SH-SY5Y (cell line): ENCODE results near the gene GAGE12H.
"Not testable (repeated sequence)": the region's sequence is repeated elsewhere in the genome, so short reads cannot be mapped to it uniquely, and the experiment has no call there.

Experiments used
- GATA2 ChIP-seq: IDR thresholded peaks from 2 replicates; pipeline ENCODE4 v1.6.1; 2011; ENCODE audit warnings: mild to moderate bottlenecking, low read depth, low read length
- GATA3 ChIP-seq: IDR thresholded peaks from 2 replicates; pipeline ENCODE4 v1.6.1; 2011; ENCODE audit warnings: low read depth, mild to moderate bottlenecking, low read length, moderate library complexity

Gene GAGE12H, protein sequence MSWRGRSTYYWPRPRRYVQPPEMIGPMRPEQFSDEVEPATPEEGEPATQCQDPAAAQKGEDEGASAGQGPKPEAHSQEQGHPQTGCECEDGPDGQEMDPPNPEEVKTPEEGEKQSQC

DNA sequence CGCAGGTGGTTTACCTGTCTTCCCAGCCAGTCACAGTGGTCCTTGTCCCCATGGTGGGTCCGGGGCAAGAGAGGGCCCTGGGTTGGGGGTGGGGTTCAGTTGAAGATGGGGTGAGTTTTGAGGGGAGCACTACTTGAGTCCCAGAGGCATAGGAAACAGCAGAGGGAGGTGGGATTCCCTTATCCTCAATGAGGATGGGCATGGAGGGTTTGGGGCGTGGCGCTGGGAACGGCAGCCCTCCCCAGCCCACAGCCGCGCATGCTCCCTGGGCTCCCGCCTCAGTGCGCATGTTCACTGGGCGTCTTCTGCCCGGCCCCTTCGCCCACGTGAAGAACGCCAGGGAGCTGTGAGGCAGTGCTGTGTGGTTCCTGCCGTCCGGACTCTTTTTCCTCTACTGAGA, at the start of gene GAGE12H:
TSS of gene GAGE12H (plus strand) at position 301 of the 400 bp plus-strand sequence. CDS start 1,155 bp downstream, outside the sequence.
- TF ChIP-seq GATA3, GATA2: not testable (repeated sequence)

DNA sequence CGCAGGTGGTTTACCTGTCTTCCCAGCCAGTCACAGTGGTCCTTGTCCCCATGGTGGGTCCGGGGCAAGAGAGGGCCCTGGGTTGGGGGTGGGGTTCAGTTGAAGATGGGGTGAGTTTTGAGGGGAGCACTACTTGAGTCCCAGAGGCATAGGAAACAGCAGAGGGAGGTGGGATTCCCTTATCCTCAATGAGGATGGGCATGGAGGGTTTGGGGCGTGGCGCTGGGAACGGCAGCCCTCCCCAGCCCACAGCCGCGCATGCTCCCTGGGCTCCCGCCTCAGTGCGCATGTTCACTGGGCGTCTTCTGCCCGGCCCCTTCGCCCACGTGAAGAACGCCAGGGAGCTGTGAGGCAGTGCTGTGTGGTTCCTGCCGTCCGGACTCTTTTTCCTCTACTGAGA, 47.9 kb upstream of the GAGE12H start, which contains the start of gene GAGE12C:
TSS of gene GAGE12C (plus strand) at position 301 of the 400 bp plus-strand sequence. CDS start 1,155 bp downstream, outside the sequence.
- not testable (repeated sequence) for TF ChIP-seq GATA3, GATA2

DNA sequence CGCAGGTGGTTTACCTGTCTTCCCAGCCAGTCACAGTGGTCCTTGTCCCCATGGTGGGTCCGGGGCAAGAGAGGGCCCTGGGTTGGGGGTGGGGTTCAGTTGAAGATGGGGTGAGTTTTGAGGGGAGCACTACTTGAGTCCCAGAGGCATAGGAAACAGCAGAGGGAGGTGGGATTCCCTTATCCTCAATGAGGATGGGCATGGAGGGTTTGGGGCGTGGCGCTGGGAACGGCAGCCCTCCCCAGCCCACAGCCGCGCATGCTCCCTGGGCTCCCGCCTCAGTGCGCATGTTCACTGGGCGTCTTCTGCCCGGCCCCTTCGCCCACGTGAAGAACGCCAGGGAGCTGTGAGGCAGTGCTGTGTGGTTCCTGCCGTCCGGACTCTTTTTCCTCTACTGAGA, 38.3 kb upstream of the GAGE12H start, which contains the start of gene GAGE12D:
TSS of gene GAGE12D (plus strand) at position 301 of the 400 bp plus-strand sequence. CDS start 1,155 bp downstream, outside the sequence.
- TF ChIP-seq GATA2, GATA3: not testable (repeated sequence)

DNA sequence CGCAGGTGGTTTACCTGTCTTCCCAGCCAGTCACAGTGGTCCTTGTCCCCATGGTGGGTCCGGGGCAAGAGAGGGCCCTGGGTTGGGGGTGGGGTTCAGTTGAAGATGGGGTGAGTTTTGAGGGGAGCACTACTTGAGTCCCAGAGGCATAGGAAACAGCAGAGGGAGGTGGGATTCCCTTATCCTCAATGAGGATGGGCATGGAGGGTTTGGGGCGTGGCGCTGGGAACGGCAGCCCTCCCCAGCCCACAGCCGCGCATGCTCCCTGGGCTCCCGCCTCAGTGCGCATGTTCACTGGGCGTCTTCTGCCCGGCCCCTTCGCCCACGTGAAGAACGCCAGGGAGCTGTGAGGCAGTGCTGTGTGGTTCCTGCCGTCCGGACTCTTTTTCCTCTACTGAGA, 28.8 kb upstream of the GAGE12H start, which contains the start of gene GAGE12E:
TSS of gene GAGE12E (plus strand) at position 301 of the 400 bp plus-strand sequence. CDS start 1,155 bp downstream, outside the sequence.
- not testable (repeated sequence) for TF ChIP-seq GATA2, GATA3

DNA sequence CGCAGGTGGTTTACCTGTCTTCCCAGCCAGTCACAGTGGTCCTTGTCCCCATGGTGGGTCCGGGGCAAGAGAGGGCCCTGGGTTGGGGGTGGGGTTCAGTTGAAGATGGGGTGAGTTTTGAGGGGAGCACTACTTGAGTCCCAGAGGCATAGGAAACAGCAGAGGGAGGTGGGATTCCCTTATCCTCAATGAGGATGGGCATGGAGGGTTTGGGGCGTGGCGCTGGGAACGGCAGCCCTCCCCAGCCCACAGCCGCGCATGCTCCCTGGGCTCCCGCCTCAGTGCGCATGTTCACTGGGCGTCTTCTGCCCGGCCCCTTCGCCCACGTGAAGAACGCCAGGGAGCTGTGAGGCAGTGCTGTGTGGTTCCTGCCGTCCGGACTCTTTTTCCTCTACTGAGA, 19.2 kb upstream of the GAGE12H start, which contains the start of gene GAGE12F:
TSS of gene GAGE12F (plus strand) at position 301 of the 400 bp plus-strand sequence. CDS start 1,155 bp downstream, outside the sequence.
- not testable (repeated sequence) for TF ChIP-seq GATA3, GATA2

DNA sequence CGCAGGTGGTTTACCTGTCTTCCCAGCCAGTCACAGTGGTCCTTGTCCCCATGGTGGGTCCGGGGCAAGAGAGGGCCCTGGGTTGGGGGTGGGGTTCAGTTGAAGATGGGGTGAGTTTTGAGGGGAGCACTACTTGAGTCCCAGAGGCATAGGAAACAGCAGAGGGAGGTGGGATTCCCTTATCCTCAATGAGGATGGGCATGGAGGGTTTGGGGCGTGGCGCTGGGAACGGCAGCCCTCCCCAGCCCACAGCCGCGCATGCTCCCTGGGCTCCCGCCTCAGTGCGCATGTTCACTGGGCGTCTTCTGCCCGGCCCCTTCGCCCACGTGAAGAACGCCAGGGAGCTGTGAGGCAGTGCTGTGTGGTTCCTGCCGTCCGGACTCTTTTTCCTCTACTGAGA, 9.6 kb upstream of the GAGE12H start, which contains the start of gene GAGE12G:
TSS of gene GAGE12G (plus strand) at position 301 of the 400 bp plus-strand sequence. CDS start 1,155 bp downstream, outside the sequence.
- not testable (repeated sequence) for TF ChIP-seq GATA3, GATA2

DNA sequence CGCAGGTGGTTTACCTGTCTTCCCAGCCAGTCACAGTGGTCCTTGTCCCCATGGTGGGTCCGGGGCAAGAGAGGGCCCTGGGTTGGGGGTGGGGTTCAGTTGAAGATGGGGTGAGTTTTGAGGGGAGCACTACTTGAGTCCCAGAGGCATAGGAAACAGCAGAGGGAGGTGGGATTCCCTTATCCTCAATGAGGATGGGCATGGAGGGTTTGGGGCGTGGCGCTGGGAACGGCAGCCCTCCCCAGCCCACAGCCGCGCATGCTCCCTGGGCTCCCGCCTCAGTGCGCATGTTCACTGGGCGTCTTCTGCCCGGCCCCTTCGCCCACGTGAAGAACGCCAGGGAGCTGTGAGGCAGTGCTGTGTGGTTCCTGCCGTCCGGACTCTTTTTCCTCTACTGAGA, 9.4 kb downstream of the GAGE12H start, which contains the start of gene GAGE2A:
TSS of gene GAGE2A (plus strand) at position 301 of the 400 bp plus-strand sequence. CDS start 1,155 bp downstream, outside the sequence.
- not testable (repeated sequence) for TF ChIP-seq GATA3, GATA2

DNA sequence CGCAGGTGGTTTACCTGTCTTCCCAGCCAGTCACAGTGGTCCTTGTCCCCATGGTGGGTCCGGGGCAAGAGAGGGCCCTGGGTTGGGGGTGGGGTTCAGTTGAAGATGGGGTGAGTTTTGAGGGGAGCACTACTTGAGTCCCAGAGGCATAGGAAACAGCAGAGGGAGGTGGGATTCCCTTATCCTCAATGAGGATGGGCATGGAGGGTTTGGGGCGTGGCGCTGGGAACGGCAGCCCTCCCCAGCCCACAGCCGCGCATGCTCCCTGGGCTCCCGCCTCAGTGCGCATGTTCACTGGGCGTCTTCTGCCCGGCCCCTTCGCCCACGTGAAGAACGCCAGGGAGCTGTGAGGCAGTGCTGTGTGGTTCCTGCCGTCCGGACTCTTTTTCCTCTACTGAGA, 19.0 kb downstream of the GAGE12H start, which contains the start of gene GAGE1:
TSS of gene GAGE1 (plus strand) at position 301 of the 400 bp plus-strand sequence. CDS start 1,155 bp downstream, outside the sequence.
- TF ChIP-seq GATA3, GATA2: not testable (repeated sequence)

DNA sequence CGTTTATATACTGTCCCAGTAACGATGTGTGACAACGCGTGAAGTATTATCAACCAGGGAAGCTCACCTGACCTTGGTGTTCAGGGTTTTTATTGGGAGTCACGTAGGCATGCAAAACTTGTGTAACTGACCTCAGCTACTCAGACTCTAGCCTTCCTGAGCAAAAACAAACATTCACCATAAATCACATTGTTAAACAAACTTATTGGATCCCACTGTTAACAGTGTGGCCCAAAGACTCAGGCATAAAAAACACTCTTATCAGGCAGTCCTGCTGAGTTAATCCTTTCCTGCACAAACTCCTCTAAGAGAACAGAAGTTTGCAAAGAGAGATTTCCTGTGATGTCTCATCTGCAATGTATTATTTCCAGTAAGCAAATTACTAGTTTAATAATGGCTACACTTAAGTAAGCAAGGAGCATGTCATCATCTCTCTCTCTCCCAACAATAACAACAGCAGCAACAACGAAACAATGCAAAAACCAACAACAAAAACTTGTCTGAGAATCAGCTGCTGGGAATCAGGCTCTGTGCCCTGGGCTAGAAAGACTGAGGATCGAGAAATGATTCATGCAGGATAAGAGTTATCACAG, 31.1 kb downstream of the GAGE12H start:
- TF ChIP-seq GATA2 (no peak), GATA3 (no peak)

DNA sequence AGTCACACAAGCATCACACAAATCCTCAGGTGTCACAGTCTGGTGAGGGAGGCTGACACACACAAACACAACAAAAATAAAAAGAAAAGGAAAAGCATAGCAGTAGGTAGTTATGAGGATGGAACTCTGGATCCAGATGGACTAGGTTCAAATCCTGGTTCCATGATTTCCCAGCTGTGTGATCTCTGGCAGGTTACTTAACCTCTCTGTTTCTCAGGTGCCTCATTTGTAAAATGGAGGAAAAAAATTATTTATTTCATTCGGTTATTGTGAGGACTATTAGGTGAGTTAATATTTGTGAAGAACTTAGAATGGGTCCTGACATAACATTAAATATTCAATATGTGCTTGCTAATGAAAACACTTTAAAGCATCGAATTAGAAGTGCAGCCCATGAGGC, 38.8 kb downstream of the GAGE12H start:
- TF ChIP-seq GATA3 (no peak), GATA2 (no peak)

DNA sequence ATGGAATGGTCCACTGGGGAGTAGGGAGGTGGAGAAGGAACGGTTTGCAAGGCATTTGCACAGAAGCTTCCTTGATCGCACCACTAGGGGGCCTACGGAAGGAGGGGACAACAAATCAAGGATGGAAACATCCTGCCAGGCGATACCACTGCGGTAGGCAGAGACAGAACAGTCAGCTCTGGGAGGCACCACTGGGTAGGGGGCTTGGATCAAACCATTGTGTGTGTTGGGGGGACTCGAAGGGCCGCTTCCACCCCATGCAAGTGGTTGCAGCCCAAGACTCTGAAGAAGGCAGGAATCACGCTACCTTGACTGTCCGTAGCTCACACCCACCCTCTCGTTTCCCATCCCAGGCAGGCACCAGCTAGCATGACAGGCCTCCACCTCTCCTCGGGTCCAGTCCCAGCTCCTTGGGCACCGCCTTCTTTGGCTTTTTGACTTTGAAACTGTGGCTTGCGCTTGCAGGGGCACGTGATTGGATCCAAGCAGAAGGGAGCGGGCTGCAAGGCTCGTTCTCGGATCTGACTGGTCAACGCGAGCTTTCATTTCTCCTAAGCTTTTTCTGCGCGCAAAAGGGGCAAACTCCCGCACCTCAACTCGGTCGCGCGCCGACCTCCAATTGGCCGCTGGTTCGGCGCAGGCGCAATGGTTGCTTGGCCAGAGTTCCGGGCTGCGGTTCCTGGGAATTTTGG, 47.5 kb downstream of the GAGE12H start:
- no peak for TF ChIP-seq GATA3
- no peak for TF ChIP-seq GATA2
